Gastrocnemius medialis (tissue), 4 donors: ENCODE results near the gene NDST4. TPM values are rescaled to one million over a fixed set of nuclear protein-coding genes. Genes with fewer than 3 reads are reported as not detected.

Experiments
- ATAC-seq, 2 donors: fragments of 150-250 bp; one replicate each; pipeline ENCODE4 v1.9.1; 2016
- DNase-seq, 2 donors: peaks; one replicate each; pipeline ENCODE4 v3.0.0-alpha.2; 2019
- H3K27ac ChIP-seq, 4 donors: fragments of 200-600 bp; sonication (generic); 1 replicate in 1 of 4; 2 replicates in 3 of 4; pipeline ENCODE4 v1.5.1; 2016 to 2018; ENCODE audit warnings: mild to moderate bottlenecking in 2 of 4, moderate library complexity in 1 of 4
- H3K27me3 ChIP-seq, 3 donors: fragments of 200-600 bp; sonication (generic) in 2 of 3; 1 replicate in 1 of 3; 2 replicates in 2 of 3; pipeline versions ENCODE4 v1.5.1 to v1.6.0; 2016 to 2019; ENCODE audit warnings: mild to moderate bottlenecking in 1 of 3, moderate library complexity in 1 of 3
- H3K36me3 ChIP-seq, 2 donors: fragments of 200-600 bp; sonication (generic) in 1 of 2; one replicate each; pipeline ENCODE4 v1.5.1; 2017 to 2018
- H3K4me1 ChIP-seq, 2 donors: fragments of 200-600 bp; sonication (generic) in 1 of 2; one replicate each; pipeline ENCODE4 v1.5.1; 2016 to 2017; ENCODE audit warnings: mild to moderate bottlenecking in 2 of 2
- H3K4me3 ChIP-seq, 4 donors: fragments of 200-600 bp; sonication (generic) in 3 of 4; 1 replicate in 1 of 4; 2 replicates in 3 of 4; pipeline ENCODE4 v1.5.1; 2016 to 2019; ENCODE audit warnings: mild to moderate bottlenecking in 2 of 4
- H3K9me3 ChIP-seq, 3 donors: fragments of 200-600 bp; sonication (generic) in 2 of 3; 1 replicate in 1 of 3; 2 replicates in 2 of 3; pipeline ENCODE4 v1.5.1; 2016 to 2019
- CTCF ChIP-seq, 5 experiments: fragments of 450-650 bp in 3 of 5; fragments of 200-600 bp in 2 of 5; sonication (generic) in 2 of 5; IDR thresholded peaks in 4 of 5; conservative IDR thresholded peaks in 1 of 5; 1 replicate in 4 of 5; 2 replicates in 1 of 5; pipeline ENCODE4 v1.5.1; 2016 to 2019; ENCODE audit warnings: antibody characterized with exemption in 5 of 5, mild to moderate bottlenecking in 3 of 5, moderate library complexity in 3 of 5
- POLR2A ChIP-seq, 2 donors: fragments of 450-650 bp; IDR thresholded peaks; one replicate each; pipeline ENCODE4 v1.6.1; 2017; ENCODE audit warnings: antibody characterized with exemption in 2 of 2, mild to moderate bottlenecking in 2 of 2, moderate library complexity in 2 of 2
- in situ Hi-C, 4 donors: fragments of 200-750 bp; cut with MboI; loops; one replicate each; pipeline versions ENCODE4 v1.15.0 to v1.8.0; 2017; ENCODE audit warnings: low sequenced_read_pairs in 4 of 4
- intact Hi-C: fragments of 100-400 bp; cut with DNase I; formaldehyde crosslinking; loops from one replicate; pipeline ENCODE4 v1.15.1; 2023; ENCODE audit warnings: low total_unique reads
- total RNA-seq, 4 donors: library from RNA; depleted of rRNA; stranded (reverse); fragments of >200 nt; gene quantifications; one replicate each; pipeline versions ENCODE4 v1.1.0 to v1.2.3, GENCODE V29; 2016

NDST4 gene
- total RNA-seq, 4 donors from 2014 or later = not detected

GRCh38 chr4:114785570-114785969 lies 327.9 kb downstream of the NDST4 start:
- H3K4me3 ChIP-seq = no peak overlapping the region
- H3K4me1 ChIP-seq = no peaks in the 10 kb centered on the region
- no peak for TF ChIP-seq CTCF (IDR thresholded peaks at IDR 0.05 in 4 of 5, conservative IDR thresholded peaks at IDR 0.05 in 1 of 5)
- TF ChIP-seq POLR2A (IDR thresholded peaks at IDR 0.05) = no peak
- ATAC-seq = no peak
- H3K27me3 ChIP-seq = no peaks in the 10 kb centered on the region
- H3K27ac ChIP-seq = no peak overlapping the region
- in situ Hi-C loops = no loop called here
- intact Hi-C loops = no loop called here
- no peaks in the 10 kb centered on the region for H3K36me3 ChIP-seq
- DNase-seq = no peak
- H3K9me3 ChIP-seq = no peaks in the 10 kb centered on the region

GRCh38 chr4:114783215-114783595 lies 330.2 kb downstream of the NDST4 start:
- Histone ChIP-seq H3K36me3 (no peaks in the 10 kb centered on the region), H3K4me3 (no peak overlapping the region), H3K27ac (no peak overlapping the region), H3K27me3 (no peaks in the 10 kb centered on the region), H3K9me3 (no peaks in the 10 kb centered on the region), H3K4me1 (no peaks in the 10 kb centered on the region)
- no peak for DNase-seq
- no peak for TF ChIP-seq CTCF (IDR thresholded peaks at IDR 0.05 in 4 of 5, conservative IDR thresholded peaks at IDR 0.05 in 1 of 5)
- TF ChIP-seq POLR2A (IDR thresholded peaks at IDR 0.05) = no peak
- intact Hi-C loops (no loop called here), in situ Hi-C loops (no loop called here)
- ATAC-seq = no peak

GRCh38 chr4:114782415-114783214 lies 330.8 kb downstream of the NDST4 start:
- TF ChIP-seq CTCF (IDR thresholded peaks at IDR 0.05 in 4 of 5, conservative IDR thresholded peaks at IDR 0.05 in 1 of 5) (no peak), POLR2A (IDR thresholded peaks at IDR 0.05) (no peak)
- DNase-seq = no peak
- no peaks in the 10 kb centered on the region for H3K36me3 ChIP-seq
- no peaks in the 10 kb centered on the region for H3K9me3 ChIP-seq
- H3K4me3 ChIP-seq = no peak overlapping the region
- H3K27me3 ChIP-seq = no peaks in the 10 kb centered on the region
- ATAC-seq = no peak
- no peak overlapping the region for H3K27ac ChIP-seq
- H3K4me1 ChIP-seq = no peaks in the 10 kb centered on the region
- in situ Hi-C loops = no loop called here
- intact Hi-C loops = no loop called here

DNA sequence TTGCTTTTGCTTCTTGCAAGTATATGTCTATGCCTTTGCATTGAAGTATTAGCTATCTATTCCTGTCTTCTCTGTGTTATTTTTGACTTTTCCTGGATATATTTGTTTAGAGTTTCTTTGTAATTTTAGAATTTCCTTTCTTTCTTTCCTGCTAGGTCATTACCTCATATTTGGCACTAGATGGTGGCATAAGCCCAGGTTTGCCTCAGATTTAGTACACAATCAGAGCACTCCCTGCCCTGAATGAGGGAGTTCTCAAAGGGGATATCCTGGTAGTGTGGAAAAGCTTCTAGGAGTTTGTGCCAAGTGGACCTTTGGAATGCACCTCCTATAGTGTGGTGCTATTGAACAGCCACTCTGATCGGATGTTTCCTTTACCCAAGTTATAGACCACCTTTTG lies 333.2 kb downstream of the NDST4 start:
- no peak overlapping the region for H3K4me3 ChIP-seq
- no peaks in the 10 kb centered on the region for H3K36me3 ChIP-seq
- TF ChIP-seq CTCF (IDR thresholded peaks at IDR 0.05 in 4 of 5, conservative IDR thresholded peaks at IDR 0.05 in 1 of 5) (no peak), POLR2A (IDR thresholded peaks at IDR 0.05) (no peak)
- H3K27me3 ChIP-seq = no peaks in the 10 kb centered on the region
- in situ Hi-C loops (no loop called here), intact Hi-C loops (no loop called here)
- H3K9me3 ChIP-seq = no peaks in the 10 kb centered on the region
- no peak overlapping the region for H3K27ac ChIP-seq
- no peaks in the 10 kb centered on the region for H3K4me1 ChIP-seq
- no peak for DNase-seq
- no peak for ATAC-seq
